GM23338 (cell line): Measurements from ENCODE around the gene SNORC.

ENCODE experiments used
- CTCF ChIP-seq, 2 experiments: fragments of 200-600 bp in 1 of 2; sonication (generic) in 1 of 2; conservative IDR thresholded peaks; 2 replicates each; pipeline versions ENCODE4 v1.5.1 to v1.6.1; 2016 to 2017; ENCODE audit warnings: antibody characterized with exemption in 2 of 2, low read depth in 2 of 2, mild to moderate bottlenecking in 2 of 2, moderate library complexity in 1 of 2
- EZH2 ChIP-seq: fragments of 200-600 bp; sonication (generic); IDR thresholded peaks from one replicate; pipeline ENCODE4 v1.8.0; 2017; ENCODE audit warnings: antibody characterized with exemption, mild to moderate bottlenecking, low read depth; ENCODE audit not compliant: unreplicated experiment
- EZH2phosphoT487 ChIP-seq: fragments of 200-600 bp; sonication (generic); IDR thresholded peaks from one replicate; pipeline ENCODE4 v1.8.1; 2018; ENCODE audit warnings: antibody characterized with exemption; ENCODE audit not compliant: unreplicated experiment
- JUNB ChIP-seq: IDR thresholded peaks from one replicate; pipeline ENCODE4 v1.6.1; 2016; ENCODE audit warnings: antibody characterized with exemption; ENCODE audit not compliant: unreplicated experiment
- NANOG ChIP-seq: IDR thresholded peaks from 2 replicates; pipeline ENCODE4 v1.6.1; 2016; ENCODE audit warnings: antibody characterized with exemption, borderline replicate concordance
- POLR2AphosphoS5 ChIP-seq: IDR thresholded peaks from 2 replicates; pipeline ENCODE4 v1.6.1; 2016; ENCODE audit warnings: antibody characterized with exemption, low read depth
- ZNF331 ChIP-seq: fragments of 250-450 bp; sonication (Bioruptor Pico); IDR thresholded peaks from 2 replicates; pipeline ENCODE4 v1.5.0; 2020; ENCODE audit warnings: low read depth, mild to moderate bottlenecking, moderate library complexity
- ZNF462 ChIP-seq: fragments of 250-450 bp; sonication (Bioruptor Pico); IDR thresholded peaks from 2 replicates; pipeline ENCODE4 v1.5.0; 2020; ENCODE audit warnings: mild to moderate bottlenecking, moderate library complexity
- TF ChIP-seq, protein P1 (sequence below): IDR thresholded peaks from one replicate; pipeline ENCODE4 v1.6.1; 2018; ENCODE audit warnings: antibody characterized with exemption; ENCODE audit not compliant: unreplicated experiment

GRCh38 chr2:232919141-232919540, 49.1 kb downstream of the SNORC start:
- TF ChIP-seq CTCF (conservative IDR thresholded peaks at IDR 0.05; ENCODE audit: low read depth in 2 of 2): no peak
- no peak for TF ChIP-seq EZH2phosphoT487
- TF ChIP-seq EZH2: no peak
- no peak for TF ChIP-seq POLR2AphosphoS5
- TF ChIP-seq, protein P1, sequence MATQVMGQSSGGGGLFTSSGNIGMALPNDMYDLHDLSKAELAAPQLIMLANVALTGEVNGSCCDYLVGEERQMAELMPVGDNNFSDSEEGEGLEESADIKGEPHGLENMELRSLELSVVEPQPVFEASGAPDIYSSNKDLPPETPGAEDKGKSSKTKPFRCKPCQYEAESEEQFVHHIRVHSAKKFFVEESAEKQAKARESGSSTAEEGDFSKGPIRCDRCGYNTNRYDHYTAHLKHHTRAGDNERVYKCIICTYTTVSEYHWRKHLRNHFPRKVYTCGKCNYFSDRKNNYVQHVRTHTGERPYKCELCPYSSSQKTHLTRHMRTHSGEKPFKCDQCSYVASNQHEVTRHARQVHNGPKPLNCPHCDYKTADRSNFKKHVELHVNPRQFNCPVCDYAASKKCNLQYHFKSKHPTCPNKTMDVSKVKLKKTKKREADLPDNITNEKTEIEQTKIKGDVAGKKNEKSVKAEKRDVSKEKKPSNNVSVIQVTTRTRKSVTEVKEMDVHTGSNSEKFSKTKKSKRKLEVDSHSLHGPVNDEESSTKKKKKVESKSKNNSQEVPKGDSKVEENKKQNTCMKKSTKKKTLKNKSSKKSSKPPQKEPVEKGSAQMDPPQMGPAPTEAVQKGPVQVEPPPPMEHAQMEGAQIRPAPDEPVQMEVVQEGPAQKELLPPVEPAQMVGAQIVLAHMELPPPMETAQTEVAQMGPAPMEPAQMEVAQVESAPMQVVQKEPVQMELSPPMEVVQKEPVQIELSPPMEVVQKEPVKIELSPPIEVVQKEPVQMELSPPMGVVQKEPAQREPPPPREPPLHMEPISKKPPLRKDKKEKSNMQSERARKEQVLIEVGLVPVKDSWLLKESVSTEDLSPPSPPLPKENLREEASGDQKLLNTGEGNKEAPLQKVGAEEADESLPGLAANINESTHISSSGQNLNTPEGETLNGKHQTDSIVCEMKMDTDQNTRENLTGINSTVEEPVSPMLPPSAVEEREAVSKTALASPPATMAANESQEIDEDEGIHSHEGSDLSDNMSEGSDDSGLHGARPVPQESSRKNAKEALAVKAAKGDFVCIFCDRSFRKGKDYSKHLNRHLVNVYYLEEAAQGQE: no peak
- TF ChIP-seq ZNF462: no peak
- TF ChIP-seq JUNB: no peak
- no peak for TF ChIP-seq ZNF331 (CRISPR knock-in tag)
- TF ChIP-seq NANOG: no peak
